H9 (cell line): ENCODE measurements around the gene CATSPERE. TPM values are rescaled to one million over a fixed set of nuclear protein-coding genes. Genes with fewer than 3 reads are reported as not detected.

ENCODE experiments used
- DNase-seq: peaks from one replicate; pipeline ENCODE4 v3.0.0-alpha.2; 2017
- H2AFZ ChIP-seq: one replicate; pipeline ENCODE4 v1.6.1; 2013; ENCODE audit warnings: mild to moderate bottlenecking, low read length, control low read depth, moderate library complexity
- H2AK5ac ChIP-seq: 2 replicates; pipeline ENCODE4 v1.6.1; 2013; ENCODE audit warnings: low read length, control low read depth, mixed read lengths; ENCODE audit not compliant: insufficient read length
- H2BK120ac ChIP-seq: one replicate; pipeline ENCODE4 v1.6.1; 2013; ENCODE audit warnings: low read depth, mild to moderate bottlenecking, low read length, control low read depth, inconsistent platforms; ENCODE audit not compliant: poor library complexity, severe bottlenecking
- H2BK12ac ChIP-seq: 2 replicates; pipeline ENCODE4 v1.6.1; 2013; ENCODE audit warnings: low read length, control low read depth, mixed read lengths, low read depth; ENCODE audit not compliant: insufficient read length
- H2BK15ac ChIP-seq: 2 replicates; pipeline ENCODE4 v1.6.1; 2013; ENCODE audit warnings: low read depth, low read length, control low read depth
- H2BK20ac ChIP-seq: one replicate; pipeline ENCODE4 v1.6.1; 2013; ENCODE audit warnings: low read depth, mild to moderate bottlenecking, low read length, control low read depth, inconsistent platforms; ENCODE audit not compliant: poor library complexity, severe bottlenecking
- H2BK5ac ChIP-seq: 2 replicates; pipeline ENCODE4 v1.6.1; 2013; ENCODE audit warnings: low read length, control low read depth, mixed read lengths; ENCODE audit not compliant: insufficient read length
- H3K14ac ChIP-seq: 2 replicates; pipeline ENCODE4 v1.6.1; 2013; ENCODE audit warnings: low read length, control low read depth; ENCODE audit not compliant: insufficient read depth
- H3K18ac ChIP-seq: 2 replicates; pipeline ENCODE4 v1.6.1; 2013; ENCODE audit warnings: low read depth, mild to moderate bottlenecking, mixed read lengths, low read length, control low read depth; ENCODE audit not compliant: insufficient read length
- H3K23ac ChIP-seq: 2 replicates; pipeline ENCODE4 v1.6.1; 2013; ENCODE audit warnings: low read length, control low read depth, mixed read lengths, low read depth; ENCODE audit not compliant: insufficient read length
- H3K23me2 ChIP-seq: 2 replicates; pipeline ENCODE4 v1.6.1; 2013; ENCODE audit warnings: low read depth, mild to moderate bottlenecking, mixed read lengths, low read length, control low read depth; ENCODE audit not compliant: insufficient read length, poor library complexity, severe bottlenecking
- H3K27ac ChIP-seq: 2 replicates; pipeline ENCODE4 v1.5.1; 2013; ENCODE audit warnings: low read length, control low read depth, mixed read lengths, low read depth; ENCODE audit not compliant: insufficient read length
- H3K27me3 ChIP-seq: 2 replicates; pipeline ENCODE4 v1.6.1; 2013; ENCODE audit warnings: low read length, control low read depth, inconsistent platforms; ENCODE audit not compliant: insufficient read depth
- H3K4ac ChIP-seq: 2 replicates; pipeline ENCODE4 v1.6.1; 2013; ENCODE audit warnings: low read depth, mild to moderate bottlenecking, control low read depth, inconsistent platforms, low read length, moderate library complexity
- H3K4me1 ChIP-seq: 2 replicates; pipeline ENCODE4 v1.6.1; 2013; ENCODE audit warnings: low read length, control low read depth, inconsistent platforms; ENCODE audit not compliant: insufficient read depth
- H3K4me2 ChIP-seq: 2 replicates; pipeline ENCODE4 v1.6.1; 2013; ENCODE audit warnings: low read length, control low read depth, mixed read lengths; ENCODE audit not compliant: insufficient read length, insufficient read depth
- H3K56ac ChIP-seq: 2 replicates; pipeline ENCODE4 v1.6.1; 2013; ENCODE audit warnings: low read depth, mild to moderate bottlenecking, mixed read lengths, low read length, control low read depth; ENCODE audit not compliant: insufficient read length
- H3K79me1 ChIP-seq: 2 replicates; pipeline ENCODE4 v1.6.1; 2013; ENCODE audit warnings: low read depth, mild to moderate bottlenecking, moderate library complexity, low read length, control low read depth, inconsistent platforms; ENCODE audit not compliant: insufficient read depth, poor library complexity, severe bottlenecking
- H3K79me2 ChIP-seq: 2 replicates; pipeline ENCODE4 v1.6.1; 2013; ENCODE audit warnings: low read length, control low read depth, inconsistent platforms; ENCODE audit not compliant: insufficient read depth
- H3K9ac ChIP-seq: 2 replicates; pipeline ENCODE4 v1.6.1; 2013; ENCODE audit warnings: low read length, control low read depth, mixed read lengths; ENCODE audit not compliant: insufficient read length; ENCODE audit errors: extremely low read depth
- H3K9me3 ChIP-seq: one replicate; pipeline ENCODE4 v1.6.1; 2013; ENCODE audit warnings: low read depth, low read length, inconsistent platforms; ENCODE audit not compliant: control insufficient read depth
- H3T11ph ChIP-seq: one replicate; pipeline ENCODE4 v1.6.1; 2013; ENCODE audit warnings: mild to moderate bottlenecking, low read length, control low read depth, inconsistent platforms
- H4K20me1 ChIP-seq: one replicate; pipeline ENCODE4 v1.6.1; 2013; ENCODE audit not compliant: control insufficient read depth, insufficient read length, insufficient read depth
- H4K5ac ChIP-seq: 2 replicates; pipeline ENCODE4 v1.6.1; 2013; ENCODE audit warnings: low read depth, mild to moderate bottlenecking, mixed read lengths, low read length, control low read depth; ENCODE audit not compliant: insufficient read length
- H4K8ac ChIP-seq: replicated peaks from 2 replicates; pipeline ENCODE4 v1.6.1; 2013; ENCODE audit warnings: low read length, control low read depth, mixed read lengths, low read depth; ENCODE audit not compliant: insufficient read length
- H4K91ac ChIP-seq: 2 replicates; pipeline ENCODE4 v1.6.1; 2013; ENCODE audit warnings: low read depth, mild to moderate bottlenecking, moderate library complexity, mixed read lengths, low read length, control low read depth; ENCODE audit not compliant: insufficient read length
- H3K27ac Mint-ChIP-seq, 3 experiments: 2 replicates in 2 of 3; 3 replicates in 1 of 3; pipeline ENCODE4 v1.8.0; 2020 to 2021; ENCODE audit warnings: mixed read lengths in 3 of 3, mild to moderate bottlenecking in 1 of 3, moderate library complexity in 1 of 3
- H3K27me3 Mint-ChIP-seq: 2 replicates; pipeline ENCODE4 v1.8.0; 2021; ENCODE audit warnings: low read depth, mild to moderate bottlenecking, moderate library complexity, mixed read lengths
- H3K36me3 Mint-ChIP-seq, 3 experiments: 2 replicates in 2 of 3; 3 replicates in 1 of 3; pipeline ENCODE4 v1.8.0; 2020 to 2021; ENCODE audit warnings: low read depth in 3 of 3, mixed read lengths in 3 of 3; ENCODE audit not compliant: insufficient read depth in 1 of 3
- H3K4me1 Mint-ChIP-seq, 2 experiments: 2 replicates each; pipeline ENCODE4 v1.8.0; 2020; ENCODE audit warnings: mixed read lengths in 2 of 2
- H3K4me3 Mint-ChIP-seq, 2 experiments: 2 replicates in 1 of 2; 3 replicates in 1 of 2; pipeline ENCODE4 v1.8.0; 2020 to 2021; ENCODE audit warnings: mild to moderate bottlenecking in 2 of 2, mixed read lengths in 2 of 2, moderate library complexity in 1 of 2
- H3K9me3 Mint-ChIP-seq, 2 experiments: 2 replicates in 1 of 2; 3 replicates in 1 of 2; pipeline ENCODE4 v1.8.0; 2020; ENCODE audit warnings: mild to moderate bottlenecking in 2 of 2, mixed read lengths in 2 of 2, moderate library complexity in 1 of 2
- WGBS: extraction: QIAGEN DNeasy Blood & Tissue Kit; methylation state at CpG from one replicate; pipeline ENCODE4 v1.1.7; 2013; ENCODE audit warnings: missing lambda C conversion rate, low lambda C conversion rate, mixed read lengths; ENCODE audit not compliant: insufficient read length; ENCODE audit errors: extremely low coverage; 5-methylcytosine and 5-hydroxymethylcytosine counted together
- total RNA-seq: library from RNA; stranded (reverse); gene quantifications from 2 replicates; pipeline ENCODE4 v1.2.1, GENCODE V29; 2021
- TF ChIP-seq, protein P1 (sequence below): fragments of 200-600 bp; sonication (generic); conservative IDR thresholded peaks from 3 replicates; pipeline ENCODE4 v1.8.0; 2021; ENCODE audit warnings: antibody characterized with exemption, mild to moderate bottlenecking

CATSPERE gene
- total RNA-seq, 1 experiment from 2014 or later: 0.31 TPM

GRCh38 chr1:244496186-244496585 lies 35.1 kb downstream of the CATSPERE start:
- no CpG with 5 or more reads among the region's 1 CpG for whole genome bisulfite sequencing
- TF ChIP-seq, protein P1, sequence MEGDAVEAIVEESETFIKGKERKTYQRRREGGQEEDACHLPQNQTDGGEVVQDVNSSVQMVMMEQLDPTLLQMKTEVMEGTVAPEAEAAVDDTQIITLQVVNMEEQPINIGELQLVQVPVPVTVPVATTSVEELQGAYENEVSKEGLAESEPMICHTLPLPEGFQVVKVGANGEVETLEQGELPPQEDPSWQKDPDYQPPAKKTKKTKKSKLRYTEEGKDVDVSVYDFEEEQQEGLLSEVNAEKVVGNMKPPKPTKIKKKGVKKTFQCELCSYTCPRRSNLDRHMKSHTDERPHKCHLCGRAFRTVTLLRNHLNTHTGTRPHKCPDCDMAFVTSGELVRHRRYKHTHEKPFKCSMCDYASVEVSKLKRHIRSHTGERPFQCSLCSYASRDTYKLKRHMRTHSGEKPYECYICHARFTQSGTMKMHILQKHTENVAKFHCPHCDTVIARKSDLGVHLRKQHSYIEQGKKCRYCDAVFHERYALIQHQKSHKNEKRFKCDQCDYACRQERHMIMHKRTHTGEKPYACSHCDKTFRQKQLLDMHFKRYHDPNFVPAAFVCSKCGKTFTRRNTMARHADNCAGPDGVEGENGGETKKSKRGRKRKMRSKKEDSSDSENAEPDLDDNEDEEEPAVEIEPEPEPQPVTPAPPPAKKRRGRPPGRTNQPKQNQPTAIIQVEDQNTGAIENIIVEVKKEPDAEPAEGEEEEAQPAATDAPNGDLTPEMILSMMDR: no peak

More at GRCh38 chr1:244496186-244496585, 35.1 kb downstream of the CATSPERE start:
- H3K14ac ChIP-seq: no peak overlapping the region
- H3K9ac ChIP-seq: no peak overlapping the region
- no peak overlapping the region for H2BK120ac ChIP-seq
- H4K20me1 ChIP-seq: no peaks in the 10 kb centered on the region
- Mint-ChIP-seq H3K4me3 (no peak overlapping the region), H3K9me3 (peaks cover 17 to 18% of the 10 kb centered on the region in 2 experiments), H3K36me3 (peaks cover 6 to 11% (median 8%) of the 10 kb centered on the region in 3 experiments; a peak in 5 of 7 replicates), H3K4me1 (peaks cover 0 to 4% of the 10 kb centered on the region in 2 experiments; a peak in 2 of 4 replicates), H3K27ac (no peak overlapping the region), H3K27me3 (no peaks in the 10 kb centered on the region; the same call in 1 of the 2 replicates)
- no peak overlapping the region for H2BK5ac ChIP-seq
- no peaks in the 10 kb centered on the region for H3K9me3 ChIP-seq
- no peak overlapping the region for H3K27ac ChIP-seq
- H3K79me1 ChIP-seq: no peaks in the 10 kb centered on the region
- no peak overlapping the region for H3K23ac ChIP-seq
- H2BK15ac ChIP-seq: no peak overlapping the region
- H4K5ac ChIP-seq: no peak overlapping the region
- no peak overlapping the region for H3K56ac ChIP-seq
- no peak for DNase-seq
- no peak overlapping the region for H2BK12ac ChIP-seq
- H3T11ph ChIP-seq: no peak overlapping the region
- H4K91ac ChIP-seq: no peak overlapping the region
- no peak overlapping the region for H2BK20ac ChIP-seq
- H3K4me1 ChIP-seq: no peaks in the 10 kb centered on the region
- H3K4me2 ChIP-seq: no peak overlapping the region
- H2AFZ ChIP-seq: no peak overlapping the region
- H2AK5ac ChIP-seq: no peak overlapping the region
- H3K18ac ChIP-seq: no peak overlapping the region
- no peaks in the 10 kb centered on the region for H3K23me2 ChIP-seq
- no peaks in the 10 kb centered on the region for H3K79me2 ChIP-seq
- no peaks in the 10 kb centered on the region for H3K27me3 ChIP-seq
- H4K8ac ChIP-seq: no peak overlapping the region
- no peak overlapping the region for H3K4ac ChIP-seq
